NB4 (cell line): ENCODE results near the gene ACSS2.

ENCODE experiments used
- CTCF ChIP-seq: IDR thresholded peaks from one replicate; pipeline ENCODE4 v1.5.1; 2012; ENCODE audit warnings: low read depth, low read length
- MAX ChIP-seq: IDR thresholded peaks from 2 replicates; pipeline ENCODE4 v1.6.1; 2011; ENCODE audit warnings: low read depth, low read length
- POLR2A ChIP-seq: IDR thresholded peaks from 2 replicates; pipeline ENCODE4 v1.6.1; 2011; ENCODE audit warnings: mild to moderate bottlenecking; ENCODE audit not compliant: insufficient read length; ENCODE audit errors: extremely low read depth

- TF ChIP-seq POLR2A = no peak
- no peak for TF ChIP-seq MAX
- TF ChIP-seq CTCF = no peak
Measured at GRCh38 chr20:34862724-34863123, 13.7 kb upstream of the ACSS2 start.
